Pons (tissue), 1 donor: ENCODE measurements around the gene PLCD3.

ENCODE experiments used
- DNase-seq: peaks from one replicate; pipeline ENCODE4 v3.0.0-alpha.2; 2016; ENCODE audit warnings: low spot score

PLCD3 gene, protein sequence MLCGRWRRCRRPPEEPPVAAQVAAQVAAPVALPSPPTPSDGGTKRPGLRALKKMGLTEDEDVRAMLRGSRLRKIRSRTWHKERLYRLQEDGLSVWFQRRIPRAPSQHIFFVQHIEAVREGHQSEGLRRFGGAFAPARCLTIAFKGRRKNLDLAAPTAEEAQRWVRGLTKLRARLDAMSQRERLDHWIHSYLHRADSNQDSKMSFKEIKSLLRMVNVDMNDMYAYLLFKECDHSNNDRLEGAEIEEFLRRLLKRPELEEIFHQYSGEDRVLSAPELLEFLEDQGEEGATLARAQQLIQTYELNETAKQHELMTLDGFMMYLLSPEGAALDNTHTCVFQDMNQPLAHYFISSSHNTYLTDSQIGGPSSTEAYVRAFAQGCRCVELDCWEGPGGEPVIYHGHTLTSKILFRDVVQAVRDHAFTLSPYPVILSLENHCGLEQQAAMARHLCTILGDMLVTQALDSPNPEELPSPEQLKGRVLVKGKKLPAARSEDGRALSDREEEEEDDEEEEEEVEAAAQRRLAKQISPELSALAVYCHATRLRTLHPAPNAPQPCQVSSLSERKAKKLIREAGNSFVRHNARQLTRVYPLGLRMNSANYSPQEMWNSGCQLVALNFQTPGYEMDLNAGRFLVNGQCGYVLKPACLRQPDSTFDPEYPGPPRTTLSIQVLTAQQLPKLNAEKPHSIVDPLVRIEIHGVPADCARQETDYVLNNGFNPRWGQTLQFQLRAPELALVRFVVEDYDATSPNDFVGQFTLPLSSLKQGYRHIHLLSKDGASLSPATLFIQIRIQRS

GRCh38 chr17:45132320-45132571 is at the start of gene PLCD3:
PLCD3 (minus strand) TSS chr17:45132515; CDS start chr17:45132410, 105 bp downstream.
- DNase-seq: no peak

- DNase-seq: no peak
Observed at GRCh38 chr17:45177563-45177962, 45.2 kb upstream of the PLCD3 start.

- no peak for DNase-seq
Observed at GRCh38 chr17:45175759-45176115, 43.4 kb upstream of the PLCD3 start.

- DNase-seq: peak; percentile 92
Observed at GRCh38 chr17:45172541-45173286, 40.4 kb upstream of the PLCD3 start.

- DNase-seq: no peak
Observed at GRCh38 chr17:45172232-45172540, 39.9 kb upstream of the PLCD3 start.

DNA sequence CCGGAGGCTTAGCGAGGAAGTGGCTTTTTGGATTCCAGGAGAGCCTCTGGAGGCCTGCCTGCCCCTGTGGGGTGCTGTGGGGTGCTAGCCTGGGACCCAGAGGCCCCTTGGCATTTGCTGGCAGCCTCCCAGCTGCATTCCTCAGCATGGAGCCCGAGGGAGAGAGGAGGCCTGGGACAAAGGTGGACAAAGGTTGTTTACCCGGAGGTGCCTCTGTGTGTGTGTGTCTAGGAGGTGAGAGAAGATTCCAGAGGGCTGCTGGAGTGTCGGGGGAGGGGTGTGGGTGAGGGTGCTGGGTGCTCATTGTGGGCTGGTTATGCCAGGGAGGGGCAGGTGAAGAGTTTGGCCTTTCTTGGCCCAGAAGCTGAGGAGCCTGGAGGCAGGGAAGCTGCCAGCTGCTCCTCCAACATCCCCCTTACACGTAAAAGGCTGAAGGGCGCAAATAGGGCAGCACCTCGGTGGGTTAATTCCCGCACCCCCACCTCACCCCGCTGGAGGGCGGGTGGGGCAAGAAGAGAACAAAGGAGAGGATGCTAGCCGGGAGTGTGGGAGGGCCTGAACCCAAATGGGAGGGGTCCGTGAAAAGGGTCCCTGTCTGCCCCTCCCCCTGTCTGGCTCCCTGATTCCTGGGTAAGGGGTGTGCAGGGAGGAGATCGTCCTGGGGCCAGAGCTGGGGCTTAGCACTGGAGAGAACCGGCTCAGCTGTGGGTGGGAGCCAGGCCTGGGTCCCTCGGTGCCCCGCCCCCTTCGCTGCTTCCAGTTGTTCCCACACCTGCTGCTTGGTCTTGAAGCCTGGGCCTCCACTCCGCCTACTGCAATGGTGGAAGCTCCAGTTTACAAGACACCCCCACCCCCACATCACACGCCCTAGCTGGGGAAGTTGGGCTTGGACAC is 39.3 kb upstream of the PLCD3 start:
- no peak for DNase-seq

- peak; percentile 24 for DNase-seq
Observed at GRCh38 chr17:45170931-45171337, 38.6 kb upstream of the PLCD3 start.

- DNase-seq: no peak
Observed at GRCh38 chr17:45170280-45170930, 38.1 kb upstream of the PLCD3 start.

DNA sequence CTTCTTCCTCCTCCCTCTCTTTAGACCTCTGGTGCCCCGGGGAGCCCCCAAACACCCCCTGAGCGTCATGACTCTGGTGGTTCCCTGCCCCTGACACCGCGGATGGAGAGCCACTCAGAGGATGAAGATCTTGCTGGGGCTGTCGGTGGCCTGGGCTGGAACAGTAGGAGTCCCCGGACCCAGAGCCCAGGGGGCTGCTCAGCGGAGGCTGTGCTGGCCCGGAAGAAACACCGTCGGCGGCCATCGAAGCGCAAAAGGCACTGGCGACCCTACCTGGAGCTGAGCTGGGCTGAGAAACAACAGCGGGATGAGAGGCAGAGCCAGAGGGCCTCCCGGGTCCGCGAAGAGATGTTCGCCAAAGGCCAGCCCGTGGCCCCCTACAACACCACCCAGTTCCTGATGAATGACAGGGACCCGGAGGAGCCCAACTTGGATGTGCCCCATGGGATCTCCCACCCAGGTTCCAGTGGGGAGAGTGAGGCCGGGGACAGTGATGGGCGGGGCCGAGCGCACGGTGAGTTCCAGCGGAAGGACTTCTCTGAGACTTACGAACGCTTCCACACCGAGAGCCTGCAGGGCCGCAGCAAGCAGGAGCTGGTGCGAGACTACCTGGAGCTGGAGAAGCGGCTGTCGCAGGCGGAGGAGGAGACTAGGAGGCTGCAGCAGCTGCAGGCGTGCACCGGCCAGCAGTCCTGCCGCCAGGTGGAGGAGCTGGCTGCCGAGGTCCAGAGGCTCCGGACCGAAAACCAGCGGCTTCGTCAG is 36.9 kb upstream of the PLCD3 start:
- no peak for DNase-seq

DNA sequence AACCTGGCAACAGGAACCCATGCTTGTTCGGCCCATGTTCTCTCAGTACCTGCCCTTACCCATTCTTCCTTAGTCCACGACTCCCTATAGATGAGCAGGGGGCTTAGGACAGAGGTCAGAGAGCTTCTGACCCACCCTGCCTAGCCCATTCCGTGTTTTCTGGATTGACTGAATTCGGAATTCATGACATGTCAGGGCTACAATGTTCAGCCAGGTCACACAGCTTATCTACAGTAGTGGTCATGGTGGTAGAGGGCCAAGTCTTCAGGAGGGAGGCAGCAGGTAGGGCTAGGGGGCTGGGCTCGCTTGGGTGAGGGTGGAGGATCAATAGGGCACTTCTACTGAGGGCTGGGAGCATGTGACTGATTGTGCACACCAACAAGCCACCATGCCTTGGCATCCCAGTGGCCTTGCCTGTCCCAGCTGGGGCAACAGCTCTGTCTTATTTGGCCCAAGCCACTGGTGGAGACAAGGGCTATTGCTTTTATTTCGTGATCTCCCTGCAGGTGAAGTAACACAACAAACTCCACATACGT is 32.5 kb upstream of the PLCD3 start:
- DNase-seq: no peak

DNA sequence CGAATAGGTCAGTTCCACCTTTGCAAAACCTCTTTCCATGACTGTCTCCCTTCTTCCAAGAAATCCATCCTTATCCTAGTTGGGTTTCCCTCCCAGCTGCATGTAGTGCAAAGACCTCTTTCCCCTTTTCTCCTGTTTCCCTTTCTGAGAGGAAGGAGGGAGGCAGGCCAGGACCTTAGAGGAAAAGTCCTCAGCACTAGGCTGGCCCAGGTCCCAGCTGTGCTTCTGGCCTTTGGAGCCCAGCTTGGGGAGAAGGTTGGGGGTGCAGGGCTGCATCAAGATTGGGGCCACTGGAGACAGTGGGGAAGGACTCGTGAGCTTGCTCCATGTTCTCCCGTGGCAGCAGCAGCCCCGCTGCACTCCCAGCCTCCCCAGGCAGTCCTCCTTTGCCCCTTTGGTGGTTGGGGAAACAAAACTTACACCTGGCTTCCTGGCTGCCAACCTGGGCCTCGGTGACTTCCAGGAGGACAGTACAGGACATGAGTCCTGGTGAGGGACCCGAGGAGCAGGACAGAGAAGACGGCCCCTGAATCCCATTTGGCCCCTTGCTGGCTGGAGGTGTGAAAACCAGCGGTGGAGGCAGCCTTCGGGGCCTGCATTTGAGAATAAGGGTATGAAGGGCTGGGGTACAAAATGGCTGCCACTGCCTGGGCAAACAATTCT is 29.8 kb upstream of the PLCD3 start:
- DNase-seq: no peak

GRCh38 chr17:45161288-45162024 is 29.1 kb upstream of the PLCD3 start, which contains the start of gene HEXIM2:
HEXIM2 (plus strand) TSS chr17:45161875; CDS start chr17:45162794, 919 bp downstream.
- DNase-seq: peak; percentile 100

DNA sequence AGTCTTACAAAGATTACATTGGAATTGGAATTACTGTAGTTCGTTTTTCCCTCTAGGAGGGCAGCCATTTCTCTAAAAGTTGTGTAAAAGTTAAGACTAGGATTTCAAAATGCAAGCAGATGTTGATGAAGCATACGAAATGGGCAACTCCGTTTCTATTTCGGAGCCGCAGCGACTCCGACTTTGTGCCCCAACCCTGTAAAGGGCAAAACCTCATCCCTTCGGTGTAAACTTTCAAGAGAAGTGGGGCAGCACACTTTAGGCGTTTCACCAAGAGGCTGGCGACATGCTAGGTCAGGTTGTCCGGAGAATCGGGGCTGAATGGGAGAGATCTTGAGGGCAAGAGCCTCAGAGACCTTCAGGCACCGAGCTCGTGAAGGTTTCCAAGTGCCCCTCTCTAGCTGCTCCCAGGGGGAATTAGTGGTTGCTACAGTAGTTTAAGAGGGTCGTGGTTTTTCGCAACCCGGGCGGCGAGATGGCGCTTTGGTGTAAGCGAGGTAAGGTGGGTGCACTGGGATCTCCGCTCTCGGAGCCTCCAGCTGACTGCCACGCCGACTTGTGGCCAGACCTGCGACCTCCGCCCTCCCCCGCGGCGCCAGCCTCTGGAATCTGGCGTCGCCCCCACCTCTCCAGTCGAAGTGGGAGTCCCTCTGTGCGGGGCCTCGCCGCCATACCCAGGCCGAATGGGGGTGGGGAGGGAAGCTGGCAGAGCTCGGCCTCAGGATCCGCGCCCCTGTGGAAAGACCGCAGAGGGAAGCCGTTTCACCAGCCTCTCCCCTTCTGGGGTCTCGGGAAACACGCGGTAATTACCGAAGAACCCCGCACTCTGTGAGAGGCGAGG is 28.4 kb upstream of the PLCD3 start:
- DNase-seq: peak; percentile 54

DNA sequence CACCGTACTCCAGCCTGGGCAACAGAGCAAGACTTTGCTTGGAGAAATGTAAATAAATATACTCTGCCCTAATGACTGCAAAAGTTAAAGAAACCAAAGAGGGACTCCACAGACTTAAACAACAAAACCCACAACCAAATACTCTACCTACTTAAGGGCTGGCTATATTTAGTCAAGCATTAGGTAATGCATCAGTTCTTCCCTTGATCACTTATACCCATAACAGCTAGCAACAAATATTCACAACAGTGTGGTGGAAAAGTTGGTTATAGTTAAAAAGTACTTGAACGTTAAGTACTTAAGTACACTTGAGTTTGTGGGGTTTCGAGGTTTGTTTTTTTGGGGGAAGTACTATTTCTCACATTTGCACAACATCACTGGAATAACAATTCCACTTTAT is 23.9 kb upstream of the PLCD3 start:
- DNase-seq: no peak

- DNase-seq: no peak
Observed at GRCh38 chr17:45155483-45155882, 23.2 kb upstream of the PLCD3 start.

DNA sequence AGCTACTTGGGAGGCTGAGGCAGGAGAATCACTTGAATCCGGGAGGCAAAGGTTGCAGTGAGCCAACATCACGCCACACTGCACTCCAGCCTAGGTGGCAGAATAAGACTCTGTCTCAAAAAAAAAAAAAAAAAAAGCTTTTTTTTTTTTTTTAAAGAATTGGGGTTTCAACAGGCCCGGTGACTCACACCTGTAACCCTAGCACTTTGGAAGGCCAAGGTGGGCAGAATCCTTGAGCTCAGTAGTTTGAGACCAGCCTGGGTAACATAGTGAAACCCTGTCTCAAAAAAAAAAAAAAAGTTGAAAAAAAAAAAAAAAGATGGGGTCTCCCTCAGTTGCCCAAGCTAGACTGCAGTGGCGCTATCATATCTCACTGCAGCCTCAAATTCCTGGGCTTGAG is 22.7 kb upstream of the PLCD3 start:
- no peak for DNase-seq

GRCh38 chr17:45150911-45151809 is 18.8 kb upstream of the PLCD3 start:
- DNase-seq: no peak
